Measurements from ENCODE around the gene AMZ1. TPM values are rescaled to one million over a fixed set of nuclear protein-coding genes. Genes with fewer than 3 reads are reported as not detected.
A peak's percentile ranks its signal among the peaks of the same experiment; 100 is the strongest.
"Not testable (repeated sequence)": the region's sequence is repeated elsewhere in the genome, so short reads cannot be mapped to it uniquely, and the experiment has no call there.

Gene AMZ1
- total and polyA plus RNA-seq, 2 donors, result 0.11 to 0.22 TPM

DNA sequence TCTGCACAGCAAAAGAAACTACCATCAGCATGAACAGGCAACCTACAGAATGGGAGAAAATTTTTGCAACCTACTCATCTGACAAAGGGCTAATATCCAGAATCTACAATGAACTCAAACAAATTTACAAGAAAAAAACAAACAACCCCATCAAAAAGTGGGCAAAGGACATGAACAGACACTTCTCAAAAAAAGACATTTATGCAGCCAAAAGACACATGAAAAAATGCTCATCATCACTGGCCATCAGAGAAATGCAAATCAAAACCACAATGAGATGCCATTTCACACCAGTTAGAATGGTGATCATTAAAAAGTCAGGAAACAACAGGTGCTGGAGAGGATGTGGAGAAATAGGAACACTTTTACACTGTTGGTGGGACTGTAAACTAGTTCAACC lies 60.7 kb downstream of the AMZ1 start:
- H3K27ac ChIP-seq (ENCODE audit: low read depth); H3K4me1 ChIP-seq (ENCODE audit: insufficient read depth); H3K4me3 ChIP-seq (ENCODE audit: low read depth, low read length); H3K36me3 ChIP-seq (ENCODE audit: insufficient read depth); DNase-seq (ENCODE audit: extremely low spot score): not testable (repeated sequence)

DNA sequence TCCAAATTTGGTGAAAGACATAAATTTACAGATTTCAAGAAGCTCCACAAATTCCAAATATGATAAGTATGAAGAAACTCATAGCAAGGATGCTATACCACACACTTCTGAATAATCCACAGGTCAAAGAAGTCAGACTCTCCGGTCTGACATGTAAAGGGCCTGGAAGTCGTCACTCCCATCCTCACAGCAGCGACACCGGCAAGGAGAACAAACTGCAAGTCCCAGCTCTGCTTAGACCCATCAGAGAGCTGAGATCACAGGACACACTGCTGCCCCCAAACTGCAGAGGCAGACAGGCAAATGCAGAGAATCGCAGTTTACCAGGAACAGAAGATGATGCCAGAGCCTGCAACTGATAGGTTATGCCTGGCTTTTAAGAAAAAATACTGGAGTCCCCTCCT lies 62.0 kb downstream of the AMZ1 start:
- H3K4me3 ChIP-seq (ENCODE audit: low read depth, low read length), result no peak overlapping the region
- H3K27ac ChIP-seq (ENCODE audit: low read depth), result no peak overlapping the region
- 60% methylated on average over 5 of the region's 5 CpGs for WGBS
- DNase-seq (ENCODE audit: extremely low spot score), result no peak
- H3K4me1 ChIP-seq (ENCODE audit: insufficient read depth), result no peaks in the 10 kb centered on the region
- H3K36me3 ChIP-seq (ENCODE audit: insufficient read depth), result no peaks in the 10 kb centered on the region

DNA sequence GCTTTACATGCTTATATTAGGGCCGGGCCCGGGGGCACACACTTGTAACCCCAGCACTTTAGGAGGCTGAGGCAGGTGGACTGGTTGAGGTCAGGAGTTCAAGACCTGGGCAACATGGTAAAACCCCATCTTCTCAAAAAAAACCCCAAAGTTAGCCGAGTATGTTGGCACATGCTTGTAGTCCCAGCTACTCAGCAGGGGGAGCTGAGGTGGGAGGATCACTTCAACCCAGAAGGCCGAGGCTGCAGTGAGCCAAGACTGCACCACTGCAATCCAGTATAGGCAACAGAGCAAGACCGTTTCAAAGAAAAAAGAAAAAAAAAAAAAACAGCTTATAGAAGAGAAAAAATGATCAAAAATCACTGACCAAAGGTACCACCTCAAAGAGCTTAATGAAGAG lies 63.1 kb downstream of the AMZ1 start:
- no peaks in the 10 kb centered on the region for H3K4me1 ChIP-seq (ENCODE audit: insufficient read depth)
- H3K36me3 ChIP-seq (ENCODE audit: insufficient read depth), result no peaks in the 10 kb centered on the region
- DNase-seq (ENCODE audit: extremely low spot score), result no peak
- no peak overlapping the region for H3K4me3 ChIP-seq (ENCODE audit: low read depth, low read length)
- H3K27ac ChIP-seq (ENCODE audit: low read depth), result no peak overlapping the region
- 65% methylated on average over 5 of the region's 5 CpGs for WGBS

DNA sequence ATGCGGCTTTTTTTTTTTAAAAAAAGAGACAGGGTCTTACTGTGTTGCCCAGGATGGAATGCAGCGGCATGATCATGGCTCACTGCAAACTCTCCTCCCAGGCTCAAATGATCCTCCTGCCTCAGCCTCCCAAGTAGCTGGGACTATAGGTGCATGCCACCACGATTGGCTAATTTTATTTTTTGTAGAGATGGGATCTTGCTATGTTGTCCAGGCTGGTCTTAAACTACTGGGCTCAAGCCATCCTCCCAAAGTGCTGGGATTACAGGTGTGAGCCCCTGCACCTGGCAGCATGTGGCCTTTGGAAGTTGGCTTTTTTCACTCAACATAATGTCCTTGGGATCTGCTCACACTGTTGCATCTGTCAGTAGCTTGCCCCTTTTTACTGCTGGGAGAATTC lies 65.1 kb downstream of the AMZ1 start:
- Histone ChIP-seq H3K36me3 (ENCODE audit: insufficient read depth) (no peaks in the 10 kb centered on the region), H3K27ac (ENCODE audit: low read depth) (no peak overlapping the region), H3K4me1 (ENCODE audit: insufficient read depth) (peaks cover 3% of the 10 kb centered on the region), H3K4me3 (ENCODE audit: low read depth, low read length) (no peak overlapping the region)
- WGBS, result 99% methylated on average over 3 of the region's 3 CpGs
- no peak for DNase-seq (ENCODE audit: extremely low spot score)

DNA sequence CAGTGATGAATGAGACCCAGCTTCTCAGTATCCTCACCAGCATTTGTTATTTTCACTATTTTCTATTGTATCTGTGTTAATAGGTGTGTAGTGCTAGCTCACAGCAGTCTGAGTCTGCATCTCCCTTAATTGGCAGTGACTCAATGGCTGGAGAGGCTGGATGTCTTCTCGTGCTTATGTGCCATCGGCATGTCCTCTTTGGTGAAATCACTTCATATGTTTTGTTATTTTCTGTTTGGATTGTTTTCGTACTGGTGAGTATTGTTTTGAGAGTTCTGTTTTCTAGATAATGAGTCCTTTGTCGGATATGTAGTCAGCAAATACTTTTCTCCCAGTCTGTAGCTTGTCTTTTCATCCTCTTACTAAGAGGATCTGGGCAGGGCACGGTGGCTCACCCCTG lies 66.1 kb downstream of the AMZ1 start:
- no peak for DNase-seq (ENCODE audit: extremely low spot score)
- peaks cover 3% of the 10 kb centered on the region for H3K4me1 ChIP-seq (ENCODE audit: insufficient read depth)
- no peak overlapping the region for H3K27ac ChIP-seq (ENCODE audit: low read depth)
- H3K36me3 ChIP-seq (ENCODE audit: insufficient read depth), result no peaks in the 10 kb centered on the region
- no peak overlapping the region for H3K4me3 ChIP-seq (ENCODE audit: low read depth, low read length)
- 85% methylated on average over 5 of the region's 5 CpGs for WGBS

DNA sequence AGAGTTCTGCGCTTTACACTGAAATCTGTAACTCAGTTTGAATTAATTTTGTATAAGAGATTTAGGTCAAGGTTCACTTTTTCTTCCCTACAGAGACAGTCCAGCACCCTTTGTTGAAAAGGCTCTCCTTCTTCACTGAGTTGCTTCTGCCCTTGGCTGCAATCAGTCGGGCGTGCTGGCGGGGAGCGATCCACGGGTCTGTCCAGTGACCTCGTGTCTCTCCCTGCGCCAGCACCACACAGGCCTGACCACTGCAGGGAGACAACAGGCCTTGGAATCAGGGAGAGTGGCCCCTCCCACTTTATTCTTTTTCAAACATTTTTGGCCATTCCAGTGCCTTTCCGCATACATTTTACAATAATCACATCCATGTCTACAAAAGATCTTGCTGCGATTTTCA lies 66.9 kb downstream of the AMZ1 start:
- Histone ChIP-seq H3K36me3 (ENCODE audit: insufficient read depth) (no peaks in the 10 kb centered on the region), H3K4me3 (ENCODE audit: low read depth, low read length) (no peak overlapping the region), H3K27ac (ENCODE audit: low read depth) (no peak overlapping the region), H3K4me1 (ENCODE audit: insufficient read depth) (peaks cover 3% of the 10 kb centered on the region)
- WGBS, result 96% methylated on average over 10 of the region's 10 CpGs
- DNase-seq (ENCODE audit: extremely low spot score), result no peak

DNA sequence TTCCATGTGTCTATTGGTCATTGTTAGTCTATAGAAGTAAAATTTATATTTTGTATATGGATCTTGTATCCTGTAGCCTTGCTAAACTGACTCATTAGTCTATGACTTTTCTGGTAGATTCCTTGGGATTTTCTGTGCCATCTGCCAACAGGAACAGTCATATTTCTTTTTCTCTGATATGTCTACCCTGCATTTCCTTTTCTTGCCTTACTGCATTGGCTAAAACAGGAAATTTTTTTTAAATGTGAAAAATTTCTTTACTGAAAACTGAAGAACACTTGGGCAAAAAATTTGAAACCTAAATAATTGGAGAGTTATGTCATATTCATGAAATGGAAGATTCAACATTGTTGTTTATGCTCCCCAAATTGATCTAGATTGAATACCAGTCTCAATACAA lies 67.5 kb downstream of the AMZ1 start:
- no peak overlapping the region for H3K4me3 ChIP-seq (ENCODE audit: low read depth, low read length)
- DNase-seq (ENCODE audit: extremely low spot score), result no peak
- peaks cover 3% of the 10 kb centered on the region for H3K4me1 ChIP-seq (ENCODE audit: insufficient read depth)
- no peaks in the 10 kb centered on the region for H3K36me3 ChIP-seq (ENCODE audit: insufficient read depth)
- H3K27ac ChIP-seq (ENCODE audit: low read depth), result no peak overlapping the region

DNA sequence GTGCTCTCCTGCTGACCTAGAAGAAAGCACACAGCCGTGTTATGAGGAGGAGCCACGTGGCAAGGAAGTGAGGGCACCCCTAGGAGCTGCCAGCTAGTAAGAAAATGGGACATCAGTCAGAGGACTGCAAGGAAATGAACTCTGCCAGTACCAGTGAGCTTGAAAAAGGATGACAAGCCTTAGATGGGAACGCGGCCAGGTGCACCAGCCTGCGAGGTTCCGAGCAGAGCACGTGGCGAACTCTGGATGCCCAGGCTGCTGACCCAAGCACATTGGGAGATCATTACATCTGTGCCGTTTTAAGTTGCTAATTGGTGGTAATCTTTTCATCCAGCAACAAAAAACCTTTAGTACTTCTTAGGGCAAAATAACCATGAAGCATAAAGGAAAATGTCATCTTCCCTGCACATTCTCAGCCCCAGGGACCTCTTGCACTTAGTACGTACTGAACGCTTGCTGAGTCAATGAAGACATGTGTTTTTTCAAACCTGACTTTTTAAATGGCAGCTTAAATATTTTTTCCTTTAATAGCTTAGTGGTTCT lies 69.4 kb downstream of the AMZ1 start:
- 28% methylated on average over 11 of the region's 11 CpGs for WGBS
- Histone ChIP-seq H3K36me3 (ENCODE audit: insufficient read depth) (no peaks in the 10 kb centered on the region), H3K4me3 (ENCODE audit: low read depth, low read length) (no peak overlapping the region), H3K27ac (ENCODE audit: low read depth) (no peak overlapping the region), H3K4me1 (ENCODE audit: insufficient read depth) (peaks cover 3% of the 10 kb centered on the region)
- no peak for DNase-seq (ENCODE audit: extremely low spot score)

DNA sequence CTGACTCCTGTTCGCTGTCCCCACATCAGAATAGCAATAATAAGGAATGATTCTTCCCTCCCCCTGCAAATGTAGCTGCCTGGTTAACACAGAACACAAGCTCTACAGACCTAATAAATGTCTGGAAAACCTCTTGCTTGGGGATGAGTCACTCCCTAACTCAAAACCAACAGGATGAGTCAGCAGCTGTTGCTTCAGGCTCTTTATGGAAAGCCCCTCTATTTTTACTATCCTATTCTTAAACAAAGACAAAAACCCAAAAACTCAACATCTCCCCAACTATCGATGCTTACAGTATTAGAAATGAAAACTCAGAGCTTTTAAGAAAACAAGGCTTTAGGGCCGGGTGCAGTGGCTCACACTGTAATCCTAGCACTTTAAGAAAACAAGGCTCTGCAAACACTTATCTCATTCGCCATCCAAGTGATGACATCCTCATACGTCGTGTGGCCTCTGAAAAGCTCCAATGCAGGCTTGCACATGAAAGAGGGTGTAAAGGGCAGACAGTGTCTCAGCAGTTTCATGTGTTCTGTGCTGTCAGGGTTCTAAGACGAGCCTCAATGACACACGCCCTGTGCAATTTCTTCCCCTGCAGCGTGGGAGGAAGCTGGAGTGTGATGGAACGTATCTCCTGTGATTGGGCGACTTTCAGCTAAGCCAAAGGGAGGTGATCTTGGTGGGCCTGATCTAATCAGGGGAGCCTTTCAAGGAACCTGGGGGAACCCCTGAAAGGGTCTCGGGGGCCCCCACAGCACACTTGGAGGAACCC lies 70.1 kb downstream of the AMZ1 start:
- H3K36me3 ChIP-seq (ENCODE audit: insufficient read depth), result no peaks in the 10 kb centered on the region
- 19% methylated on average over 12 of the region's 12 CpGs for WGBS
- H3K4me1 ChIP-seq (ENCODE audit: insufficient read depth), result peaks cover 3% of the 10 kb centered on the region
- H3K4me3 ChIP-seq (ENCODE audit: low read depth, low read length), result no peak overlapping the region
- DNase-seq (ENCODE audit: extremely low spot score), result peak; percentile 81
- peak overlapping the region; percentile 78 for H3K27ac ChIP-seq (ENCODE audit: low read depth)

DNA sequence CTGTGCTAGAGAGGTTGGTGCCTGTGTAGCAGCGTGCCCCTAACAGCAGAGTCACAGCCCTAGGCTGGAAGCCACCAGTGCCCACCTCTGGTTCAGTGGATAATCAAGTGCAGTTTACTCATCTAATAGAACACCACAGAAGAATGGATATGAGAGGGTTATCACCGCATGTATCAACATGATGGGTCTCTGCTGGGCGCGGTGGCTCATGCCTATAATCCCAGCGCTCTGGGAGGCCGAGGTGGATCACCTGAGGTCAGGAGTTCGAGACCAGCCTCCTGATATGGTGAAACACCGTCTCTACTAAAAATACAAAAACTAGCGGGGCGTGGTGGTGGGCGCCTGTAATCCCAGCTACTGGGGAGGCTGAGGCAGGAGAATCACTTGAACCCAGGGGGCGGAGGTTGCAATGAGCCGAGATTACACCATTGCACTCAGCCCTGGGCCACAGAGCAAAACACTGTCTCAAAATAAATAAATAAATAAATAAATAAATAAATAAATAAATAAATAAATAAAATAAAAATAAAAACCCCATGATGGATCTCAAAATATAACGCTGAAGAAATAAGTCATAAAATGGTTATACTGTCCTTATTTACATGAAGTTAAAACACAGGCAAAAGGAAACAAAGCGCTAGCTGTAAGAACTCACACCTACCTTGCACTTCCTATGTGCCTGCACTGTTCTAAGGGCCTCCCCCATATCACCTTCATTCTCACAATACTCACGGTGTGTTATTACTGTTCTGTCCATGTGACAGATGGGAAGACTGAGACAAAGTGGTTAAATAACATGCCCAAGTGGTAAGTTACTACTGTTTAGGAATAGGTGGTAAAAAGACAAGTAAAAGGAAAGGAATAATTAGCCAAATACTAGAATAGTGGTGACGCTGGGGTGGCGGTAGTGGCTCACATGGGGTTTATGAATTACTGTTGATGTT lies 70.9 kb downstream of the AMZ1 start:
- H3K4me3 ChIP-seq (ENCODE audit: low read depth, low read length), result no peak overlapping the region
- DNase-seq (ENCODE audit: extremely low spot score), result no peak

DNA sequence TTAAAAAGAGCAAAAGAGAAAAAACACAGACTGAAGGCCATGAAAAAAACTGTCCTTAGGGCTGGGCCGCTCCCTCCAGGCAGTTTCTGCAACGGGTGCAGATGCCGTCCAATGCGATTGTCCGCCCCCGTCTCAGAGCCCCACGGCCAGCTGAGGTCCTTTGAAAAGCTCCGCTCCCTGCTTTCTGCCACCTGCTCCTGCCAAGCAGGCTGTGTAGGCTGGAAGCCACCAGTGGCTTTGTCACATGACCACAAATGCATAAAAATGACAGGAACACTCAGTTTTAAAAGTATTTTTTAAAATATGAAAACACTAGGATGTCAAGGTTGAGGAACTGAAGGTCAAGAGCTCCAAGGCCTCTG lies 71.7 kb downstream of the AMZ1 start:
- H3K36me3 ChIP-seq (ENCODE audit: insufficient read depth), result no peaks in the 10 kb centered on the region
- H3K4me1 ChIP-seq (ENCODE audit: insufficient read depth), result peaks cover 3% of the 10 kb centered on the region
- DNase-seq (ENCODE audit: extremely low spot score), result no peak
- no peak overlapping the region for H3K4me3 ChIP-seq (ENCODE audit: low read depth, low read length)
- 61% methylated on average over 8 of the region's 8 CpGs for WGBS
- no peak overlapping the region for H3K27ac ChIP-seq (ENCODE audit: low read depth)

More for the DNA sequence above, 70.9 kb downstream of the AMZ1 start:
- Histone ChIP-seq H3K27ac (ENCODE audit: low read depth) (peak overlapping the region; percentile 78), H3K36me3 (ENCODE audit: insufficient read depth) (no peaks in the 10 kb centered on the region), H3K4me1 (ENCODE audit: insufficient read depth) (peaks cover 3% of the 10 kb centered on the region)
- 93% methylated on average over 18 of the region's 18 CpGs for WGBS

DNA sequence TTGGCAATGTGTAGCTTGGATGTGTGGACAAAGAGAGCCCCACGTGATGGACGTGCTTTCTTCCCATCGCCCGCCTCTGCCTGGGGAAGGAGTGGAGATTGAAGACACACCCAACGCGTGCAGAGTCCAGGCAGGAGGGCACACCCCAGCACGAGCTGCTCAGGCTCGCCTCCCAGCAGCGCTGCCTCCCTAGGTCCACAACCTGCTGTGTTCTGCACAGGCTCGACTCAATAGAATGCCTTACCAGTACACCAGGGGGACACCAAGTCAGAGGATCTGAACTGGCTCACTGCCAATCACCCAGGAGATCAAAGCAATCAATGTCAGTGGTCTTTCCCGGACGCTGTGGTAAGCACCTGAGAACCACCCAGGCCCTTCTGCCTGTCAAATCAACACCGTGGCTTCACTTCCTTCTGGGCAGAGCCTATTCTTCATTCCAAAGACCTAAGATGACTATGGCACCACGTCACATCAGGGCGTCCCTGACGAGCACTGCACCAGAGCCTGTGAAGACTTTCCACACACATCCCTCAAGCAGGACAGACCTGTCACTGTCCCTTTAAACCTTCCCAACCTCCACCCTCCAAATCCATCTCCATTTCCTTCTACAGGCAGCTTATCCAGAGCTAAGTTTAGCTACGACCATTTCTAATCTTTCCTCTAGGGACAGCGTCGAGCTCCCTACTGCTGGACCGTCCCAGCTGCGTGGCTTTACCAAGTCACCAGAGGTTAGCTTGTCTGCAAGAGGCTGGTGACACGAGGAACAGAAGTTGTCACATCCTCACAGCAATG lies 72.3 kb downstream of the AMZ1 start:
- no peak overlapping the region for H3K27ac ChIP-seq (ENCODE audit: low read depth)
- H3K4me1 ChIP-seq (ENCODE audit: insufficient read depth), result peaks cover 3% of the 10 kb centered on the region
- no peaks in the 10 kb centered on the region for H3K36me3 ChIP-seq (ENCODE audit: insufficient read depth)
- no peak overlapping the region for H3K4me3 ChIP-seq (ENCODE audit: low read depth, low read length)
- no peak for DNase-seq (ENCODE audit: extremely low spot score)
- 47% methylated on average over 22 of the region's 22 CpGs for WGBS

DNA sequence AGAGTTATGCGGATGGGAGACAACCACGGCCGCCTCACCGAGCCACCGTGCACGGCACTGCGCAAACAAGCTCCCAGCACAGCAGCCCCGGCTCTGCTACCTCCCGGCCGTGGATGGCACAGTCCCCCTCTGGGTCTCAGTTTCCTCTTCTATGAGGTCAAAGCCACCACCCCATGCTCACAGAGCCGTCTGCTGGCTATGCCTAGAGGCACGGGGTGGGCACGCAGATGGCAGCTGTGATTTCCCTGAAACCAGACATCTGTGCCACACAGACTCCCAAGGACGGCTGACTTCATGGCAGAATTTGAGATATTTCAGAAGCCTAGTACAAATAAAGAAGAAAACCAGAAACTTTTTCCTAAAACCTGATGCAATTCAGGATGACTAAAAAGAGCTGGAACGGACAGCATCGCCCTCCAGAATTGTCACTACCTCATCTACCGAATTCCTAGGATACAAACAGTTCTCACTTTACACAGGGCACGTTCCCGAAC lies 73.2 kb downstream of the AMZ1 start:
- WGBS, result 93% methylated on average over 19 of the region's 19 CpGs

More for the DNA sequence above, 73.2 kb downstream of the AMZ1 start:
- no peaks in the 10 kb centered on the region for H3K36me3 ChIP-seq (ENCODE audit: insufficient read depth)
- H3K27ac ChIP-seq (ENCODE audit: low read depth), result no peak overlapping the region
- DNase-seq (ENCODE audit: extremely low spot score), result no peak
- peaks cover 3% of the 10 kb centered on the region for H3K4me1 ChIP-seq (ENCODE audit: insufficient read depth)
- no peak overlapping the region for H3K4me3 ChIP-seq (ENCODE audit: low read depth, low read length)
